ENCODE measurements around the gene DPP4. TPM values are rescaled to one million over a fixed set of nuclear protein-coding genes. Genes with fewer than 3 reads are reported as not detected.

DPP4 gene
- total and polyA plus RNA-seq, 7 experiments from 2014 or later: 35.7 to 188 (median 48.9) TPM

DNA sequence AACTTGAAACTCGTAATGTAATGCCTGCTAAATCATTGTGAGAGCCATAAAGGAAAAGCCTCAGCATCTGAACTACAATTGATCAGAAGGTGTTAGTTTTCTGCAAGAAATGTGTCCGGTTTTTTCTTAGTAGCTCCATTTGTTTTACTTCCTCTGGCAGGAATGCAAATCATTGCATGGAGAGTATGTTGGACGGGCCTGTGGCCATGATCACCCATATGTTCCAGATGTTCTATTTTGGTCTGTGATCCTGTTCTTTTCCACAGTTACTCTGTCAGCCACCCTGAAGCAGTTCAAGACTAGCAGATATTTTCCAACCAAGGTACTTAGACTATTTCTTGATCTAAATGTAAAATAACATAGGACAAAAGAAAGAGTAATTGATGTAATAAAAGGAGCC is 126.6 kb downstream of the DPP4 start:
- Histone ChIP-seq H3K4me3 (ENCODE audit: low read length) (no peak overlapping the region), H3K36me3 (ENCODE audit: control insufficient read depth in 2 of 3, insufficient read depth in 3 of 3, low read length in 3 of 3) (no peaks in the 10 kb centered on the region), H3K9me3 (ENCODE audit: control insufficient read depth in 2 of 3, low read length in 3 of 3) (no peaks in the 10 kb centered on the region), H3K4me1 (ENCODE audit: control insufficient read depth in 2 of 2, insufficient read depth in 2 of 2, low read length in 2 of 2) (peaks cover 5 to 13% of the 10 kb centered on the region in 2 donors), H3K27me3 (ENCODE audit: control insufficient read depth in 2 of 2, insufficient read depth in 2 of 2, low read length in 2 of 2) (no peaks in the 10 kb centered on the region), H3K27ac (ENCODE audit: low read depth, low read length) (no peak overlapping the region)
- intact Hi-C loops (cut with micrococcal nuclease): loop anchor here (1.0 to 10.0 kb wide), 4 partner anchors 175 to 883 kb away; no protein-coding TSS in a partner anchor
- ChIA-PET CTCF (interaction anchor here (0.7 to 4.7 kb wide), 10 partner anchors 8 to 718 kb away, joined by 3 to 33 read pairs (median 4); no protein-coding TSS in a partner anchor), POLR2A (no interaction called here)
- Mint-ChIP-seq H3K36me3 (peaks cover 0 to 4% (median 0%) of the 10 kb centered on the region in 5 donors), H3K27me3 (peaks cover 0 to 15% (median 0%) of the 10 kb centered on the region in 5 donors), H3K27ac (peak overlapping the region in 1 of 9 donors; percentile 55), H3K4me1 (peaks cover 4 to 42% (median 9%) of the 10 kb centered on the region in 7 donors), H3K4me3 (no peak overlapping the region), H3K9me3 (no peaks in the 10 kb centered on the region)
- no peak for DNase-seq
- ATAC-seq: no peak

DNA sequence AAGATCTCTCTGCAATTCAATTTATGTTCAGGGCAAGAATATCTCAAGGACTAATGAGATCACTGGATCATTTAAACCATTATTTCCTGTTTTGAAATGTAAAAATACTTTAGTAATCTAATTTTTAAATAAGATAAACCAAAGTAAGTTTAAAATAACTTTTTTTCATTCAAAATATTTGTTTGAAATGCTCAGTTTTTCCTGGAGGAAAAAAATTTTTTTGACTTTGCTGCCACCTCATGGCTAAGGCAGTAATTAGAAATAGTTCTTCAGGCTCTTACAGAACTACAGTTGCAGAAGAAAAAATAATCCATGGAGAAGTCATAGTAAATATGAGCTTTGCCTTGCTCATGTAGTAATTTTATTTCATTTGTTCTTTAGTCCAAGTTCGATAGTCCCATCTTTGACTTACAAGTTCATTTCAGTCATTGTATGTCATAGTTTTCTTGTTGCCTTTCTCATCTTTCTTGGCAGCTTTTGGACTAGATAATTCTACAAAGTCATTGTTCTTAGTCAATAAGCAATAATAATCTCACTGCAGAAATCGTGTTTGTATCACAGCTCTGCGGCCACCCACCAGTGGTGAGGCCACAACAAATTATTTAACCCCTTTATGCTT is 127.4 kb downstream of the DPP4 start:
- Mint-ChIP-seq H3K27me3 (peaks cover 0 to 20% (median 0%) of the 10 kb centered on the region in 5 donors), H3K4me3 (no peak overlapping the region), H3K36me3 (peaks cover 0 to 1% (median 0%) of the 10 kb centered on the region in 5 donors), H3K9me3 (no peaks in the 10 kb centered on the region), H3K27ac (no peak overlapping the region), H3K4me1 (peaks cover 0 to 36% (median 3%) of the 10 kb centered on the region in 7 donors)
- Histone ChIP-seq H3K4me1 (ENCODE audit: control insufficient read depth in 2 of 2, insufficient read depth in 2 of 2, low read length in 2 of 2) (peaks cover 0 to 9% of the 10 kb centered on the region in 2 donors), H3K27me3 (ENCODE audit: control insufficient read depth in 2 of 2, insufficient read depth in 2 of 2, low read length in 2 of 2) (no peaks in the 10 kb centered on the region), H3K9me3 (ENCODE audit: control insufficient read depth in 2 of 3, low read length in 3 of 3) (no peaks in the 10 kb centered on the region), H3K4me3 (ENCODE audit: low read length) (no peak overlapping the region), H3K27ac (ENCODE audit: low read depth, low read length) (no peak overlapping the region), H3K36me3 (ENCODE audit: control insufficient read depth in 2 of 3, insufficient read depth in 3 of 3, low read length in 3 of 3) (no peaks in the 10 kb centered on the region)
- ChIA-PET CTCF (interaction anchor here (0.7 to 4.7 kb wide), 14 partner anchors 8 to 750 kb away, joined by 3 to 33 read pairs (median 4); no protein-coding TSS in a partner anchor), POLR2A (no interaction called here)
- DNase-seq (peak in 4 of 9 donors; percentile 18 to 38 (median 28)), ATAC-seq (no peak)
- intact Hi-C loops (cut with micrococcal nuclease): loop anchor here (1.0 to 10.0 kb wide), 6 partner anchors 8 to 882 kb away; no protein-coding TSS in a partner anchor

DNA sequence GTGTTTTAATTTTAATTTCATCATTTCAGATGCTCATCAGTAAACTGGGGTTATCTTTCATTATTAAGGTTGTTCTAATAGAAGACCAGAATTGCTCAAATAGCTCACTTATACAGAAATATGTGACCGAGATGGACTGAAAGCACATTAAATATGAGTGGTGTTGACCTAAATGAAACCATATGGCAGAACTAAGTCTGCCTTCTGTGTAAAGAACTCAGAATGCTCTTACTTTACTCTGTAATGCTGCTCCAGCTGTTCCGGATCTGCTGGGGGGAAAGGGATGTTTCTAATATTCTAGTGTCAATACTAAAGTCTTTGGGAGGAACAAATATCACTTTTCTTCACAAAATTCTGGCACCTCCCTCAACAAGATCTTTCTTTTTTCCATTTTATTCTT is 131.0 kb downstream of the DPP4 start:
- intact Hi-C loops (cut with micrococcal nuclease): loop anchor here in 1 of 2 donors (10.0 kb wide), 1 partner anchor 878 kb away; no protein-coding TSS in a partner anchor
- Histone ChIP-seq H3K27ac (ENCODE audit: low read depth, low read length) (no peak overlapping the region), H3K4me3 (ENCODE audit: low read length) (no peak overlapping the region), H3K27me3 (ENCODE audit: control insufficient read depth in 2 of 2, insufficient read depth in 2 of 2, low read length in 2 of 2) (no peaks in the 10 kb centered on the region), H3K4me1 (ENCODE audit: control insufficient read depth in 2 of 2, insufficient read depth in 2 of 2, low read length in 2 of 2) (peaks cover 0 to 3% of the 10 kb centered on the region in 2 donors), H3K36me3 (ENCODE audit: control insufficient read depth in 2 of 3, insufficient read depth in 3 of 3, low read length in 3 of 3) (no peaks in the 10 kb centered on the region), H3K9me3 (ENCODE audit: control insufficient read depth in 2 of 3, low read length in 3 of 3) (no peaks in the 10 kb centered on the region)
- ChIA-PET POLR2A (no interaction called here), CTCF (interaction anchor here (0.9 kb wide), 1 partner anchor 180 kb away, joined by 3 read pairs; no protein-coding TSS in a partner anchor)
- Mint-ChIP-seq H3K27me3 (peaks cover 0 to 42% (median 11%) of the 10 kb centered on the region in 5 donors), H3K9me3 (peaks cover 0 to 1% (median 0%) of the 10 kb centered on the region in 11 donors), H3K27ac (no peak overlapping the region), H3K36me3 (no peaks in the 10 kb centered on the region), H3K4me1 (peaks cover 0 to 22% (median 0%) of the 10 kb centered on the region in 7 donors), H3K4me3 (no peak overlapping the region)
- DNase-seq (no peak), ATAC-seq (no peak)

Other genes with a start within 250 kb of the DPP4 start
- gene GCG, start 78.0 kb upstream of the DPP4 start, total RNA-seq: not detected
- gene GCG, start 78.0 kb upstream of the DPP4 start, polyA plus RNA-seq: not detected
- not detected for gene FAP, start 169.2 kb upstream of the DPP4 start, total RNA-seq
- gene FAP, start 169.2 kb upstream of the DPP4 start, polyA plus RNA-seq: not detected
- gene IFIH1, start 244.5 kb upstream of the DPP4 start, total RNA-seq: 10 to 100 TPM; 20.6 to 77.9 (median 30.7) TPM
- gene IFIH1, start 244.5 kb upstream of the DPP4 start, polyA plus RNA-seq: 10 to 100 TPM; 14.5 to 18.4 TPM

All from naive thymus-derived CD4-positive, alpha-beta T cell (primary cell).